ENCODE measurements around the gene NEK3. TPM values are rescaled to one million over a fixed set of nuclear protein-coding genes. Genes with fewer than 3 reads are reported as not detected.
"Not testable (repeated sequence)": the region's sequence is repeated elsewhere in the genome, so short reads cannot be mapped to it uniquely, and the experiment has no call there.

NEK3 gene, protein sequence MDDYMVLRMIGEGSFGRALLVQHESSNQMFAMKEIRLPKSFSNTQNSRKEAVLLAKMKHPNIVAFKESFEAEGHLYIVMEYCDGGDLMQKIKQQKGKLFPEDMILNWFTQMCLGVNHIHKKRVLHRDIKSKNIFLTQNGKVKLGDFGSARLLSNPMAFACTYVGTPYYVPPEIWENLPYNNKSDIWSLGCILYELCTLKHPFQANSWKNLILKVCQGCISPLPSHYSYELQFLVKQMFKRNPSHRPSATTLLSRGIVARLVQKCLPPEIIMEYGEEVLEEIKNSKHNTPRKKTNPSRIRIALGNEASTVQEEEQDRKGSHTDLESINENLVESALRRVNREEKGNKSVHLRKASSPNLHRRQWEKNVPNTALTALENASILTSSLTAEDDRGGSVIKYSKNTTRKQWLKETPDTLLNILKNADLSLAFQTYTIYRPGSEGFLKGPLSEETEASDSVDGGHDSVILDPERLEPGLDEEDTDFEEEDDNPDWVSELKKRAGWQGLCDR
- polyA plus RNA-seq (ENCODE audit: insufficient read length in 4 of 4) = 10 to 100 TPM; 22.1 to 32.5 (median 27.4) TPM

DNA sequence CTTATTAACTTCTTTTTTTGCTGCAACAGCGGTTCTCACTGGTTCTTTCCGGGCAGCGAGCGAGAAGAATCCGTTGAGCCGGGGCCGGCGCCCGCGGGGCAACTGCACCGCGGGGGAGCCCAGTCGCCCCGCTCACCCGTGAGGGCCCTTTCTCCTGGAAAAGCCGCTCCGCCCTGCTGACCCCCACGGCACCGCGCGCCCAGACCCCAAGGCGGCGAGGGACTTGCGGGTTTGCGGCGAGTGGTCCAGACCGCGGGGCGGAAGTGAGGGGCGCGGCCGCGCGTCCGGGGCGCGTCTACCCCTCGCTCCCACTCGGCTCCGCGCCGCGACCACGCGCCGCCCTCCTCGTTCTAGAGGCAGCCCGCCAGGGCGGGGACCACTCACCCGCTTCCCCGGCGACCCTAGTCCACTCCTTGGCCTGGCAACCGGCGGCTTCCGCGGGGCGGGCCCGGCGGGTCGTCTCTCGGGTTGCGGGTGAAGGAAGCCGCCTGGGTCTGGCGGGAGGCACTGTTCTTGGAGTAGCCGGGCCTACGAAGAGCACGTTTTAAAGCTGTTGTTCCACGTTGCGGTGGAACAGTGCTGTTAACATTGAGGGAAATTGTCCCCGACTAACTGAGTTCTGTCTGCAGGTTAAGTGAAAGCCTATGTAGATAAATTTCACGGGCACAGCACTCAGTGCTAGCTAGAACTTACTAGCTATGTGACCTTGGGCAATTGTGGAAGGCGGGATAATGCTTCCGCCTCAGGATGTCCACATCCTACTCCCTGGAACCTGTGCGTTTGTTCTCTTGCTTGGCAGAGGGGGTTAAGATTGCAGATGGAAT is at the start of gene NEK3:
TSS of gene NEK3 (minus strand) at position 439 of the 824 bp plus-strand sequence. CDS start 3,406 bp downstream, outside the sequence.
- DNase-seq (ENCODE audit: low read depth in 4 of 4, low spot score in 3 of 4) = peak in 3 of 4 donors; percentile 46 to 59 (median 48)

DNA sequence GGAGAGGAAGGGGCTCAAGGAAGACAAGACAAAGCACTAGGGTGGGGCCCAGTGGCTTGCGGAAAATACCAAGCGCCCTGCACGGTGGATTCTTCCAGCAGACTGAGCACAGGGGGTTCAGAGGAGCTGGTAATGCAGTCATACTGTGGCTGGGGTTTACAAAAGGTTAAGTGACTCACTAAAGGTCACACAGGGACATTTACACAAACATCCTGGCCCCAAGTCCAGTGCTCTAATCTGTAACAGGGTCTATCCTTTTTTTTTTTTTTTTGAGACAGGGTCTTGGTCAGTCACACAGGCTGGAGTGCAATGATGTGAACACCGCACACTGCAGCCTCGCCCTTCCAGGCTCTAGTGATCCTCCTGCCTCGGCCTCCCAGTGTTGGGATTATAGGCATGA is 49.0 kb upstream of the NEK3 start:
- DNase-seq (ENCODE audit: low read depth in 4 of 4, low spot score in 3 of 4) = not testable (repeated sequence)

DNA sequence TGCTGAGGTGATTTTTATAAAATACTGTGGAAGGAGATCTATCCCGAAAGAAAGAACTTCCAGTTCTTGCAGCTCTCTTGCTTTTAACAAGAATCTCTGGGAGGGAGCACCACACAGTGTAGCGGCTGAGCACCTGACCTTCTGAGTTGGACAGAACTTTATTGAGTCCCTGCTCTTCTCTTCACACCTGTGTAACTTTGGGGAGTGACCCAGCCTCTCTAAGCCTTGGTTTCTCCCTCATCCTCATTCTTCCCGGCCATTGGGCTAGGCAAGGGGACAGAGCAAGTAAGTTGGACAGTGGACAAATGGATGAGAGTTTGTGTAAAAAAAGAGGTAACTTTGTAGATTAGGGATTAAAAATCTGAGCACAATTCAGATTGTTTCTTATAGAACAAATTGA is 48.5 kb upstream of the NEK3 start:
- DNase-seq (ENCODE audit: low read depth in 4 of 4, low spot score in 3 of 4) = not testable (repeated sequence)

DNA sequence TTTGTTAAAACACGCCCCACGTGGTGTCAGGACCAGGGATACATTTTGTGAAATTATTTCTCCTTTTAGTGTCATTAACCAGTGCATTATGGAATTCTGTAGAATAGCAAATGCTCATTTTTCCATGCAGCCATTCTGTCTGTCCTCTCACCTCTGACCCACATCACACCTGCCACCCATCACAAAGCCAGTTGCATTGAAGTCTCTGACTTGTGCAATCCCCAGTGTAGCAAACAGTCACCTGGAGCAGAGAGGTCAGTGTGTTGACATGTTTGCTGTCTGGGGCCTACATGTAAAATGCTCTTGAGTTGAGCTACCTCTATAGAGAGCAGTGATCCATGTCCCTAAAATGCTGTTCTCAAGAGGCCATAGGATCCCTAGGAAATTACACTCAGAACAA is 47.9 kb upstream of the NEK3 start:
- not testable (repeated sequence) for DNase-seq (ENCODE audit: low read depth in 4 of 4, low spot score in 3 of 4)

DNA sequence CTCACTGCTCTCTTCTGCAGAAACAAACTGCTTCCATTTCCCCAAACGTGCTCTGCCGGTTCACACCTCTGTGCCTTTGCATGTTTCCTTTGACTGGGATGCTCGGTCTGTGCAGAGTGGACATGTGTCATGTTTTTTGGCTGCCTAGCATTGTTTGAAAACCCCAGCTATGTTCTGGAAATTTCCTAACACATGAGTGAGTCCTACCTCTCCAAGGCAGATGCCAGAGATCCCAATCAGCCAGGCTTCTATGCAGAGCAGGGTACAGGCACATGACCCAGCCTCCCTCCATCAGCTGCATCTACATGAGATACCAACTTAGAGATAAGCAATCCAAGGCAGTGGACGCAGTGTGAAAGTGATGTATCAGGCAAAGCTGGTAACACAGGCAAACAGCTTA is 45.1 kb upstream of the NEK3 start:
- not testable (repeated sequence) for DNase-seq (ENCODE audit: low read depth in 4 of 4, low spot score in 3 of 4)

DNA sequence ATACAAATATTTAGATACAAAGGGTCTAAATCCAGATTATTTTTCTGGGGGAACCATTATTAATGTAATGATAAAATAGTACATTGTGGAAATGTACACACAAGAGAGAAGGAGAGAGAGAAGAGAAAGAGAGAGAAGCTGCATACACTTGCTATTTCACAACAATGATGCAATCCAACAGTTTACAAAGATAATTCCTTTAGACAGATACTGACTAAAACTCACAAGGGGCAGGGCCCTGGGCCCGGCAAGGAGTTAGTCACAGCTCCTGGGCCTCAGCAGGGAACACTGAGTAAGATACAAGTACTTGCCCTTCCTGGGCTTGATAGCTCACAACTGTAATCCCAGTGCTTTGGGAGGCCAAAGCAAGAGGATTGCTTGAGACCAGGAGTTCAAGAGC is 44.5 kb upstream of the NEK3 start:
- not testable (repeated sequence) for DNase-seq (ENCODE audit: low read depth in 4 of 4, low spot score in 3 of 4)

DNA sequence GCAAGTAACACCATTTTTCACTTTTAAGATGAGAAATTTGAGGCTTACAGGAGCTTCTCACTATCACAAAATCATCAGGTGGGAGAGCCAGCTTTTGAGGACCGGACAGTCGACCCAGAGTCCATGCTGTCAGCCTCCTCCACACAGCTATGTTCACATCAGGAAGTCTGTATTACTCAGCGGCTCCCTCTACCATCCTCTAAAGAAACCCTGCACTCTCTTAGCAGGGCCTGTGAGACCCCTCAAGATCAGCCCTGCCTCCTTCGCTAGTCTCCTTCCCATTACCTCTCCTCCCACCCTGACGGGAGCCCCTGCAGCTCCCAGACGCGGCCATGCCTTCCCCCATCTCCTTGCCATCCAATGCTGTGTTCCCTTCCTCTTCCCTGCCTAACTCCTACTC is 43.1 kb upstream of the NEK3 start:
- not testable (repeated sequence) for DNase-seq (ENCODE audit: low read depth in 4 of 4, low spot score in 3 of 4)

DNA sequence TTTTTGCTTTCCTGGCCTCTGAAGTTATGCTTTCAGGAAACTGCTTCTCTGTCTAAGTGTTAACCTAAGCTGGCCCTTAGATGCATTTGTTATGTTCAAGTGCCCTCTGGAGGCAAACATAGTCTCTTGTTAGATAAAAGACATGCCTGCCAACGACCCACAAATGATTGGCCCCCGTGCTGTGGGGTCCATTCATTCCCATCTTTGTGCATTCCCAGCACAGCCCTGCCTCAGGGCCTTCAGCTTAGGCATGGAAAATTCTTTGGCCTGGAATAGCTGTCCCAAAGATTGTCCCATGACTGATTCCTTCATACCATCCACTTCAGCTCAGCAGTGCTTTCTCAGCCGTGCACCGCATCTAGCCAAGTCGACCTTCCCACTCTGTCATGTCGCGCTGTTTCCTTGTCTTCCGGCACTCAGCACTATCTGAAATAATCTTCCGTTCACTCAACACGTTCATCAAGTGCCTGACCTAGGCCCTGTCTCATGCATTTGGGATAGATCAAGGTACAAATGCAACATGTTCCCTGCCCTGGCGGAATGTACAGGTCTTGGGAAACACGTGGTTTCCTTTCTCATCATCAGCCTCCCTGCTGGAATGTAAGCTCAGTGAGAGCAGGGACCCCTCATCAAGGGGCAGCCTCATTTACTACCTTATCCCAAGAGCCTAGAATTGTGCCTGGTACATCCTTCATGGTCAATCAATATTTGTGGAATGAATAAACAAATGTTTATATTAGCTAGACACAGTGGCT is 42.2 kb upstream of the NEK3 start:
- DNase-seq (ENCODE audit: low read depth in 4 of 4, low spot score in 3 of 4) = peak in 2 of 4 donors; percentile 9 to 14

DNA sequence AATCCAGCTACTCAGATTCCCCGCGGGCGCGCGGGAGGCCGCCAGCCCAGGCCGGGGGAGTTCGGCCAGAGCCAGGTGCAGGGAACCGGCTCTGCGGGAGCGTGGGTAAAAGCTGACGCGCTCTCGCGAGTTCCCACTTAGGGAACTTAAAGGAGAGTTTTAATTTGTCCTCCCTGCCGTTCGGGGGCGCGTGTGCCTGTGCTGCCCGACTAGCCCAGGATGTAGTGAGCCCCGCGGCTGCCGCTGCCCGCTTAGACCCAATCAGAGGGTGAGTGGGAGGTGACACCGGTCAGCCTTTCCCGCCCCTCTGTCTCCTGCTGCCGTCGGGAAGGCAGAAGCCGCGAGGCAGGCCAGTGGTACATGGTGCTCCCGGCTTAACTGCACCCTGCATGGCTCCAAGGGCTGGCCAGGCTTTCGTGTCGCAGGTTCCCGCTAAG is 36.0 kb upstream of the NEK3 start:
- peak in 3 of 4 donors; percentile 25 to 44 (median 44) for DNase-seq (ENCODE audit: low read depth in 4 of 4, low spot score in 3 of 4)

DNA sequence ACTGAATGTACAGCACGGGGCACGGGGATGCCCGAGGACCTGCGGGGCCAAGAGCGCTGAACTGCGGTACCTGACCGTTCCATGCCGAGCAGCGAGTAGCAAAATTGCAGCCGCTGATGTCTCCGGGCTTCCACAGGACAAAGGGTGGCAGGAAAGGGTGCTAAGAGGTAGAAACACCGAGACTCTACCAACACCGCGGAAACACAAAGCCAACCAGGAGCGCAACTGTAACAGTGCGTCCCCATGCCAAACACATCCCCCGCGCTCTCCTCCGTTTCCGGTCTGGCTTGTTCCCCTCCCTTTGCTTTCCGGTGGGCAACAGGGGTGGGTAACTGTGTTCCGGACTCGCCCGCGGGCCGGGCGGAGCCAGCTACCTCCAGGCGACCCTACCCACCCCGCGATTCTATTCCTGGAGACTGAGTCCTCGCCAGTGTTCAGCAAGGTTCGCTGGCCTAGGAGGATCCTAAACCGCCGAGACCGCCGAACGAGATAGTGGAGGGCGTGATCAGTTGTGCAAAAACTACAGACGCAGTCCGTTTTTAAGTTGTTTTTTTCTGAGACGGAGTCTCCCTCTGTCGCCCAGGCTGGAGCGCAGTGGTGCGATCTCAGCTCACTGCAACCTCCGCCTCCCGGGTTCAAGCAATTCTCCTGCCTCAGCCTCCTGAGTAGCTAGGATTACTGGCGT is 34.9 kb upstream of the NEK3 start:
- DNase-seq (ENCODE audit: low read depth in 4 of 4, low spot score in 3 of 4) = peak; percentile 76 to 80 (median 77)

DNA sequence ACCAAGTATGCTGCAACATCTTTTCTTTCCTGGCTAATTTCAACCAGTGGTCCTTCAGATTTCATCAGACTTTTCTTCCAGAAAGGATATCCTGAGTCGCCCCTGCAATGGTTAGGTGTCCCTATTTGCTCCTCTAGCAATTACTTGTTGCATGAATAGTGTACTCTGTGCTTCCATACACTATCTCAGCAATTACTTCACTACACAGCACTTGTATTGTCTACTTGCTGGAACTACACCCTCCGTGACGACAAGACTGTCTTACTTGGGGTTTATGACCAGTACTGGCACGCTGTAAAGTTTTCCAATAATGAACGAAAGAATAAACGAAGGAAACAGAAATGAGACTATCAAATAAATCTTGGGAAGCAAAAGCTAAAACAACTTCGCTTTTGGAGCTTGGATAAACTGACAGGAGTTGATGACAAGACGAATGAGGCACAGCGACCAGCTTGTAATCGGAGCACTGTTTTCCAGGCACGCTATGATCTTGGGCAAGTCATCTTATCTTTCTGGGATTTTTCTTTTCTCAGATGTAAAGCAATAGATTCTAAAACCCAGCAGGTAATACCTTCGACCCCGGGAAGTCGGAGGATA is 34.3 kb upstream of the NEK3 start:
- DNase-seq (ENCODE audit: low read depth in 4 of 4, low spot score in 3 of 4) = peak in 2 of 4 donors; percentile 3 to 8

DNA sequence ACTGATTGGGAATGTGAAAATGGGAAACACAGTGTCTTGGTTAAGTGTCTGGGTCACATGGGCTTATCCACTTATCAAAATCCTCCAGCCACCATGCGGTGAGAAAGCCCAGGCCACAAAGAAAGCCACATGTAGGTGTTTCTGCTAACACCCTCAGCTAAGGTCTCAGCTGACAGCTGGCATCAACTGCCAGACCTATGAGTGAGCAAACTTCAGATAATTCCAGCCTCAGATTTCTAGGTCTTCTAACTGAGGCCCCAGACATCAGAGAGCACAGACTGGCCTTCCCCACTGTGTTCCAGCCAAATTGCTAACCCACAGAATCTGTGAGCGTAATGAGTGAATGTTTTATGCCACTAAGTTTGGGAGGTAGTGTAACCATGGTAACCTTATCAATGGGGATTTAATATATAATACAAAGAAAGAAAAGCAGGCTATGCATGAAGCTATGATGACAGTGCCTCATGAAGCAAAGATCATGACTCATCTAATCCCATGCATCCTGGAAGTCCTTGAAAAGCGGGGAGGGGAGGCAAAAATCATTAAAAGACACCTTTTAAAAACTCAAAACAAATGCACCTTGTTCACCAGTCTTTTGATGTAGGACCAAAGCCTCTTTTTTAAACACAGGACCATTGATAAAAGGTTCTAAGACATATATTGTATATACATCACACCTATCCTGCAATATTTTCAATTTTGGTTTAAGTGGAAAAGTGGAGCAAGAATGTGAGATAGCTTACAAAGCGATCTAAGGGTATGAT is 28.2 kb upstream of the NEK3 start:
- DNase-seq (ENCODE audit: low read depth in 4 of 4, low spot score in 3 of 4) = not testable (repeated sequence)

DNA sequence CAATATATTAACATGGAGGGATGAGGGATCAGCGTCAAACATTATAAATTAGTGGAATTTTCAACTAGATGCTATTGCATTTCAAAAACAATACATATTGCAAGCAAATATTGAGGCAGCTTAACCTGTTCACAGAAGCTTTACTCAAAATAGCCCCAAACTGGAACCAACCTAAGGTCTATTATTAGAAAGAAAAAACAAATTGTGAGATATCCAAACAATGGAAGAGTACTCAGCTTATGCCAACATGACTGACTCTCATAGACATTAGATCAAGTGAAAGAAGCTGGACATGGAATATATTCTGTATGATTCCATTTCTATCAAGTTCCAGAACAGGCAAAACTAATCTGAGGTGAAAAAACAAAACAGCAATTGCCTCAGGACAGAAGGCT is 27.6 kb upstream of the NEK3 start:
- DNase-seq (ENCODE audit: low read depth in 4 of 4, low spot score in 3 of 4) = no peak

DNA sequence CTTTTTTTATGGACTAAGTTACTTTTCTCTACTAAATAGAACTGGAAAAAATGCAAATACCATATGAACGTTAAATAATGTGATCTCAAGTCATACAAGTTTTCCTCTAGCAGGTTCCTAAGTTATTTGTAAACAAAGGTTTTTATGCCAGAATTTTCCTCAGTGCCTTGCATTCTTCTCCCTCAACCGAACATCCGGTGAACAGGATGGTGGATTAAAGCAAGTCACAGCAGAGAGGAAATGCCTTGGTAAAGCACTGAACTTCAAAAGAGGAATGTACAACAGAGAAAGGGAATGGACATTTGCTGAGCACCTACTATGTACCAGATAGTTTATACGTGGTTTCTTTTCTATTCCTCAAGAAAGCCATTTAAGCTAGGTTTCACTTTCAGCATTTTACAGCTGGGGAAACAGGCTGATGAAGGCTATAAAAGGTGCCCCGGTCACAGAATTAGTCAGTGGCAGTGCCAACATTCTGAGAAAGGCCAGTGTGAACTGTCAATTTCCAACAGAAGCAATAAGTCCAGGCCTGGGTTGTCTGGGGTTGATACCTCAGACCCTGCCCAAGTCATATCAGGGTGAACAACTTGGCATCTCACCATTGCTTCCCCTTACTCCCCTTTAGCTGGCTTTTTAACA is 22.0 kb upstream of the NEK3 start:
- not testable (repeated sequence) for DNase-seq (ENCODE audit: low read depth in 4 of 4, low spot score in 3 of 4)

DNA sequence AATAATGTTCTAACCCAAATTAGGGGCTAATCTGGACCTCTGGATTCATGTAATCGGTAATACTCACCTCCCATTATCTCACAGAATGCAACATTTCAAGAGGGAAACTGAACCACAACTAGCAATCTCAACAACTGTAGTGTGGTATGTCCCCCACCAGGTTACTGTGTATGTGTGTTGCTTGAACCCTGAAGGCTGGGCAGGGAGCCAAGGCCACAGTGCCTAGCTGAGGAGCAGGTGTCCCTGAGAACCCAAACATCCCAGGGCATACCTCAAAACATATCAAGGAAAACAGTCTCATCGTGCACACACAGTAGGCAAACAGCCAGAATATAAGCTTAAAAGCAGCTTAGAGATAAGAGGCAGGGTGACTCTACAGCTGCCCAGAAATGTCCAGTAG is 20.5 kb upstream of the NEK3 start:
- DNase-seq (ENCODE audit: low read depth in 4 of 4, low spot score in 3 of 4) = no peak

DNA sequence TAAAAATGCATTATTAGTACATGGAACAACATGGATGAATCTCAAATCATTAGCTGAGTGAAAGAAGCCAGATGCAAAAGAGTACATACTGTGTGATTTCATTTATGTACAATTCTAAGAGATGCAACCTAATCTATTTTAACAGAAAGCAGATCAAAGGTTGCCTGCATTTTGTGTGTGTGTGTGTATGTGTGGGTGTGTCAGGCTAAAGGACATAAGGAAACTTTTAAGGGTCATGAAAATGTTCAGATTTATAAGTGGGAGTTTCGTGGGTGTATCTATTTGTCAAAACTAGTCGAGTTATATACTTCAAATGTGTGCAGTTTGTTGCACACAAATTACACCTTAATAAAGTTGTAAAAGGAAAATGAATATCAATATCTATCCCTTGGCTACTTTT is 17.9 kb upstream of the NEK3 start:
- no peak for DNase-seq (ENCODE audit: low read depth in 4 of 4, low spot score in 3 of 4)

DNA sequence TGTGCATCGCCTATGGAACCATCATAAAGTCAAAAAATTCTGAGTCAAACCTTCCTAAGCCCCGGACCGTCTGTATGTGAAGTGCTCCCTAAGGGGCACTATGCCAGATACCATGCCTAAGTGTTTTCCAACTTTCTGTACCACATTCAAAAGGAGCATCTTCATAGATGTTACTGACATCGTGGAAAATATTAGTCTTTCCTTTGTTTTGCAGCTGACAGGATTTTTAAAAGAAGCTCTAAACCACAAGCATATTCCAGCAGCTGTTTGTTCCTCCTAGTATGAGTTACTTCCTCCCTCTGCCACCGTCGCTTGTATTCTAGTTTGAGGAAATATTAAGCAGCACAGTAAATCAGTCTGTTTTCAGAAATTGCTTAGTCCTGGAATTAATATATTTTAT is 14.6 kb upstream of the NEK3 start:
- DNase-seq (ENCODE audit: low read depth in 4 of 4, low spot score in 3 of 4) = not testable (repeated sequence)

DNA sequence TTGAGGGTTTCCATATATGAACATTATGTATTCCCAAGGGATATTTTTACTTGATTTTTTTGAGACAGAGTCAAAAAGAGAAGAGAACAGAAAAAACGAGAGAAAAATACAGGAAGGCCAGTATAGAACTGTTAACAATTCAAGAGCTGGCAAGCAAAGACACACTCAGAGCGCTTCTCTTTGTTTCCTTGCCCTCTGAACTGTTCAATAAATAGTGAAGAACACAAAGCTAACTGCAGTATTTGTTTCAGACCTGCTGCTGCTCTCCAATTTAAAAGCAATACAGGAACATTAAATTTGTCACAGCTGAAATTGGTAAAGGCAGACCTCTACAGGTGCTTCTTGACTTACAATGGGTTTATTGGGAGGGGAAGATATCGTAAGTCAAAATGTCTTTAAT is 14.0 kb upstream of the NEK3 start:
- no peak for DNase-seq (ENCODE audit: low read depth in 4 of 4, low spot score in 3 of 4)

All from right renal pelvis (tissue), 4 donors.